ENCODE measurements around the gene LPO. TPM values are rescaled to one million over a fixed set of nuclear protein-coding genes. Genes with fewer than 3 reads are reported as not detected.

Gene LPO
- total and polyA plus RNA-seq, 2 experiments from 2014 or later, result 0.29 to 1.0 TPM

- DNase-seq (ENCODE audit: low spot score), result no peak
- Histone ChIP-seq H3K4me1 (ENCODE audit: insufficient read depth) (peaks cover 11% of the 10 kb centered on the region), H4K20me1 (ENCODE audit: insufficient read depth, poor library complexity, severe bottlenecking) (no peaks in the 10 kb centered on the region), H3K9me3 (ENCODE audit: low read depth) (no peaks in the 10 kb centered on the region), H3K27me3 (peaks cover 27% of the 10 kb centered on the region), H2AFZ (no peak overlapping the region), H3K4me3 (no peak overlapping the region), H3K79me2 (no peaks in the 10 kb centered on the region), H3K27ac (no peak overlapping the region), H3K4me2 (no peak overlapping the region), H3K36me3 (replicated peaks; ENCODE audit: insufficient read depth, low read depth) (no peaks in the 10 kb centered on the region), H3K9me2 (replicated peaks; ENCODE audit: insufficient read depth) (no peaks in the 10 kb centered on the region)
- TF ChIP-seq EZH2 (IDR thresholded peaks at IDR 0.05; ENCODE audit: borderline replicate concordance) (no peak), CTCF (IDR thresholded peaks at IDR 0.05; ENCODE audit: poor library complexity) (no peak), EZH2phosphoT487 (IDR thresholded peaks at IDR 0.05; ENCODE audit: low read depth, severe bottlenecking, unreplicated experiment) (no peak)
- WGBS (ENCODE audit: low lambda C conversion rate, missing lambda C conversion rate), result 35% methylated on average over 4 of the region's 4 CpGs
Observed at GRCh38 chr17:58242171-58242784, 3.9 kb downstream of the LPO start.

- no peaks in the 10 kb centered on the region for H3K79me2 ChIP-seq
- no peaks in the 10 kb centered on the region for H3K9me2 ChIP-seq (replicated peaks; ENCODE audit: insufficient read depth)
- H3K36me3 ChIP-seq (replicated peaks; ENCODE audit: insufficient read depth, low read depth), result no peaks in the 10 kb centered on the region
- peaks cover 39% of the 10 kb centered on the region for H3K27me3 ChIP-seq
- no peaks in the 10 kb centered on the region for H4K20me1 ChIP-seq (ENCODE audit: insufficient read depth, poor library complexity, severe bottlenecking)
- TF ChIP-seq EZH2phosphoT487 (IDR thresholded peaks at IDR 0.05; ENCODE audit: low read depth, severe bottlenecking, unreplicated experiment) (no peak), CTCF (IDR thresholded peaks at IDR 0.05; ENCODE audit: poor library complexity) (no peak), EZH2 (IDR thresholded peaks at IDR 0.05; ENCODE audit: borderline replicate concordance) (no peak)
- H2AFZ ChIP-seq, result no peak overlapping the region
- no peak overlapping the region for H3K4me3 ChIP-seq
- no peak overlapping the region for H3K27ac ChIP-seq
- 27% methylated on average over 6 of the region's 6 CpGs for WGBS (ENCODE audit: low lambda C conversion rate, missing lambda C conversion rate)
- H3K9me3 ChIP-seq (ENCODE audit: low read depth), result no peaks in the 10 kb centered on the region
- H3K4me1 ChIP-seq (ENCODE audit: insufficient read depth), result peaks cover 17% of the 10 kb centered on the region
- peak overlapping the region; percentile 27 for H3K4me2 ChIP-seq
- DNase-seq (ENCODE audit: low spot score), result no peak
Observed at GRCh38 chr17:58244963-58245362, 6.6 kb downstream of the LPO start.

- Histone ChIP-seq H3K27ac (peak overlapping the region; percentile 15), H3K4me3 (no peak overlapping the region), H3K27me3 (peaks cover 42% of the 10 kb centered on the region), H3K79me2 (no peaks in the 10 kb centered on the region), H4K20me1 (ENCODE audit: insufficient read depth, poor library complexity, severe bottlenecking) (no peaks in the 10 kb centered on the region), H3K36me3 (replicated peaks; ENCODE audit: insufficient read depth, low read depth) (no peaks in the 10 kb centered on the region), H3K9me2 (replicated peaks; ENCODE audit: insufficient read depth) (no peaks in the 10 kb centered on the region), H3K4me1 (ENCODE audit: insufficient read depth) (peaks cover 17% of the 10 kb centered on the region), H3K4me2 (peak overlapping the region; percentile 27), H3K9me3 (ENCODE audit: low read depth) (no peaks in the 10 kb centered on the region), H2AFZ (no peak overlapping the region)
- DNase-seq (ENCODE audit: low spot score), result peak; percentile 61
- WGBS (ENCODE audit: low lambda C conversion rate, missing lambda C conversion rate), result 79% methylated on average over 9 of the region's 10 CpGs
- TF ChIP-seq EZH2phosphoT487 (IDR thresholded peaks at IDR 0.05; ENCODE audit: low read depth, severe bottlenecking, unreplicated experiment) (no peak), EZH2 (IDR thresholded peaks at IDR 0.05; ENCODE audit: borderline replicate concordance) (no peak), CTCF (IDR thresholded peaks at IDR 0.05; ENCODE audit: poor library complexity) (no peak)
Observed at GRCh38 chr17:58245428-58246103, 7.2 kb downstream of the LPO start.

All from hepatocyte (in vitro differentiated cells).